ENCODE results near the gene KHDRBS1.
A peak's percentile ranks its signal among the peaks of the same experiment; 100 is the strongest.
"Not testable (repeated sequence)": the region's sequence is repeated elsewhere in the genome, so short reads cannot be mapped to it uniquely, and the experiment has no call there.

Gene KHDRBS1

DNA sequence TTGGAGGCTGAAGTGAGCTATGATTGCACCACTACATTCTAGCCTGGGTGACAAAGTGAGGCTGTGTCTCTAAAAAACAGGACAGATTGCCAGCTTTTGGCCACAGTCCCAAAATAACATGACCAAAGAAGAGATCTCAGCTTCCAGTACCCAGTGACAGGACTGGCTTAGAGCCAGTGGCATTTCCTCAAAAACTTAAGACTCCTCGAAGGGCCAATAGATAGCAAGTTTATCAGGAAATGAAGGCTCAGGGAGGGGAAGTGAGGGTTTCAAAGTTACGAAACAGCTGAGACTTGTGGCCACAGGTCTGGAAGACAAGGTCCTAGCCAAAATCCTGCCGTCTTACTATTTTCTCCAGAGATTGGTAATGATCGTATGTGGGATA, 52.8 kb downstream of the KHDRBS1 start:
- peak; percentile 46 for DNase-seq

DNA sequence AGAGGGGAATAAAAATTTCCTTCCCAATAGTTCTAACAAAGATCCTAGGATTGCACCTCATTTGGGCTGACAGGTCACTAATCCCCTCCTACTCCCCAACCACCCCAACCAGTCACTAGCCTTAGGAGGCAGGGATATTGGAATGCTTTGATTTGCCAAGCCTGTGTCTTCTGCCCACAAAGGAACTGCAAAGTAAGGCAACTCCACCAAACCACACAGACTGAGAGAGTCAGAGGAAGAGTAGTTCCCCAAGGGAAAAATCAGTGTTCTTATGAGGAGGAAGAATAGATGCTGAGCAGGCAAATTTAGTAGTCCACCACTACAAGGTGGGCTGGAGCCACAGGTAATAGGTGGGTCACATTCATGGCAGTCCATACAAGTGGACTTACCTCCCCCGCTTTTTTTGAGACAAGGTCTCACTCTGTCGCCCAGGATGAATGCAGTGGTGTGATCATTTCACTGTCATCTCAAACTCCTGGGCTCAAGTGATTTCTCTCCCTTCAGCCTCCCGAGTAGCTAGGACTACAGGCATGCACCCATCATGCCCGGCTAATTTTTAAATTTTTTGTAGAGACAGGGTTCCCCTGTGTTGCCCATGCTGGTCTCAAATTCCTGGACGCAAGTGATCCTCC, 55.4 kb downstream of the KHDRBS1 start:
- DNase-seq, result no peak

DNA sequence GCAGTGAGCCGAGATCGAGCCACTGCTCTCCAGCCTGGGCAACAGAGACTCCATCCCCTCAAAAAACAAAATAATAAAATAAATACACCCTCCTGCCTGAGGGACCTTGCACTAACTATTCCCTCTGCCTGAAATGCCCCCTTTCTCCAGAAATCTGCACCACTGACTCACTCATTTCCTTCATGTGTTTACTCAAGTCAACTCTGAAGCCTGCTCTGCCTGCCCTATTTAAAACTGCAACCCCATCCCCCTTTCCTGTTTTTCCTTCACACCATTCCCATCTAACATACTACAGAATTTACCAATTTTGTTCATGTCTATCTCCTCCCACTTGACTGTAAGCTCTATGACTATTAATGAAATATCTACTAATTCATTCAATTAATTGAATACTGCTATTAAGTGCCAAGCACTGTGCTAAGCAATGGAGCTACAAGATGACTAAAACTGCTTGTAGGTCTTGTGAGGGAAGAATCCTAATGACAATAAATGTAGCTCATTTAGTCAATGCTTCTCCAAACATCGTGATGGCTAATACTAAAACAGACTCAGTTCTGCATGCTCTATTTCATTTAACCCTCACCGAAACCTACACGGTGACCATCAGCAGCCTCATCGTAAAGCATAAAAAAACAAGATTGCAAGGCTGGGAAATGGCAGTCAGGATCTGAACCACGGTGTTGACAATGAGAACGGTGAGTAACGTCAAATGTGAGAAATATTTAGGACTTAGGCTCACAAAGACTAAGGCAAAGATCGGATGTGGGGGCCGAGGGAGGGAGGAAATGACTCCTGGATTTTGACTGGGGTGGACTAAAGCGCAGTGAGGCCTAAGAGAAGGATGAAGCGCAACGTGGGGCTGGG, 58.3 kb downstream of the KHDRBS1 start:
- DNase-seq, result no peak

DNA sequence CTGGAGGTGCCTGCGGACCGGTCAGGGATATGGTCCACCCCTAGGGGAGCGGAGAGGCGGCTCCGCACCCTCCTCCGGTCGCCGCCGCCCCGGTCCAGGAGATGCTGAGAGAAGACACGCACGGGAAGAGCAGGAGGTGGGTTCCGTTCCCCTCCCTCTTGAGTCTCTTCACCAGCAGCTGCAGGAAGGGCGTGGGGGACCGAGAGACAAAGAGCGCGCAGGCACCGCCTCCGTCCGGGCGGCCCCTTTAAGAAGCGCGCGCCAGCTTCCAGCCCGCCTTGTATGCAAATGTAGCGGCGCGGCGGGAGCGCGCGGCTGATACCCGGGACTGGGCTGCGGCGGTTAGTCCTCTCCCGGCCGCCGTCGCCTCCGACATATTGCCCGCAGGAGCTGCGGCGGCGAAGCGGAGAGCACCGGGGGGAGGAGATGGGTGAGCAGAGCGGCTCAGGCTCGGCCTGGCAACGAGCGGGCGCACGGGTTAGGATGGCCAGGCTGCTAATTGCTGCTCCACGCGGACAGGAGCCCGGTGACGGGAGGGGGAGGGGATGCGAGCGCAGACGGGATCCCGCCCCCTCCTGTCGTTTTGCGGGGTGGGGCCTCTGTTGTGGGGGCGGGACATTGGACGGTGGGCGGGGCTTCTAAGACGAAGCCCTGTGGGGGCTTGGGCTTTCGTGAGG, 59.1 kb downstream of the KHDRBS1 start, which contains the start of gene TMEM39B:
Gene TMEM39B (plus strand): TSS at position 318 of the 677 bp plus-strand sequence. CDS start 109 bp downstream, at position 427.
- DNase-seq, result peak; percentile 94

DNA sequence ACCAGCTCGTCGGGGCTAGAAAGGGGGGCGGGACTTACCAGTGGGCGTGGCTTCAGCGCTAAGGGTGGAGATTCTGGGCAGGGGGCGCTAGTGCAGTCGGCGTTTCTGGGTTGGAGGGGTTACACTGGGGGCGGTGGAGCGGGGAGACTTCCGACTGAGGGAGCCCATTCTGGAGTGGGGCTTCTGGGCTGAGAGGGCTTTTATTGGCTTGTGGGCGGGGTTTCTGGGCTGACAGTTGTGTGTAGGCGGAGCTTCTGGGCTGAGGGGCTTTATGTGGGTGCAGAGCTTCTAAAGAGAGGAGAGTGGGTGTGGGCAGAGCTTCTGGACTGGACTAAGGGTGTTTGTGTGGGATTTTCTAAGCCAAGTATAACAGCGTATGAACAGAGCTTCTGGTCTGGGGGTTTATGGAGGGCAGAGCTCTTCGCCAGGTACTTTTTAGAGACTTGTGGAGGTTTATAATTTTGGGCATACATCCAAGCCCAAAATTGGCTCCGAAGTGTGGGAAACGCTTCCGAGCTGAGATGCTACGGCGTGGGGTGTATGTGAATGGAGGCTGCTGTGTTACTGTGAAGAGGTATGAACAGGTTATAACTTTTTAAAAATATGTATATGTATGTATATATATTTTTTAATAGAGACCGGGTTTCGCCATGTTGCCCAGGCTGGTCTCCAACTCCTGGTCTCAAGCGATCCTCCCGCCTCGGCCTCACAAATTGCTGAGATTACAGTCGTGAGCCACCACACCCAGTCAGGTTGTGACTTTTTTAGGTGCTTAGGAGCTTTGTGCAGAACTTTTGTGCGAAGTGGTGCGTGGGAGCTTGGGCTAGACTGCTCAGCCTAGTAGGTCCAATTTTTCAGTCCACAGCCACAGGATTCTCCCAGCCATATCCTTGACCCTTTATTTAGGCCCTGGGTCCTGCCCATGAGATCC, 59.9 kb downstream of the KHDRBS1 start:
- DNase-seq, result no peak

DNA sequence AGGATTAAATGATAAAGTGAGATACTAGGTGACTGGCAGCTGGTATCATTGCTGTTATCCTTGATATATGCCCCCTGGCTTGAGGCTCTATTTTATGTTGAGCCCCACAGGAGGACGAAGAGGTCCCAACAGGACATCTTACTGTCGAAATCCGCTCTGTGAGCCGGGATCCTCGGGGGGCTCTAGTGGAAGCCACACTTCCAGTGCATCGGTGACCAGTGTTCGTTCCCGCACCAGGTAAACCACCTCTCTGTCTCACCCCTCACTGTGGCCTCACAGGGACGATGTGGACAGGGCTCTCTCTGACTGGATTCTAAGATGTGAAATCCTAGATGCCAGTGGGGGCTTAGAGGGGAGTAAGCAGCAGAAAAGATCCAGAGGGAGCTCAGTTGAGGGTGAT, 61.2 kb downstream of the KHDRBS1 start:
- DNase-seq, result no peak

DNA sequence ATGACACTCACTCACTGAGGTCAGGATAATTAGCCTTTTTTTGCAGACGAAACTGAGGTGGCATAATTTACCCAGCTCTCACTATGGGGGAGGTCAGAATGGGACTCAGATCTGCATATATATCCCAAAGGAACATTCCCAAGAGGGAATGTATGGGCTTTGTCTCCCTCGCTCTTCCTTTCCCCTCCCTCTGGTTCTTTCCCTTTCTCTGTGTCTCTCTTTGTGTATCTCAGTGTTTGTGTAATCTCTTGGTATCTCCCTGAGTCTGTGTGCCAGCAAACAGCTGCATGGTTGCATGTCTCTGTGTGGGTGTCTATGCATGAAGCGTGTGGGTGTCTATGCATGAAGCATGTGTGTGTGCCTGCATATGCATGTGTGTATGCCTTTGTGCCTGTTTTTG, 63.8 kb downstream of the KHDRBS1 start:
- DNase-seq, result no peak

DNA sequence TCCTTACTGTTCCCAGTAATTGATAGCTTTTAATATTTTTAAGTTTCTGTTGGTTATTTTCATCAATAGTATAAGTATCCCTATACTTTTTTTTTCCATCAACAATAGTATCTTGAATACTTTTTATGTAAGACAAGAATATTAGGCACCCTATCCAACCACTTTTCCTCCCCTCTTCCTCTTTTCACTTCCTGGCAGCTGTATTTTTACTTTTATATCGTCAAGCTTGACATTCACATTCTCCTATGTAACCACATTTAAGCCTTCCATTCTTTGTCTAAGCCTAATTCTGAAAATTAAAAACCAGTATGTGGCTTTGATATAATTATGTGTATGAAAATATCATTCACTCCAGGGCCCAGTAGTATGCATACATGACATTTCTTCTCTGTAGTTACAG, 68.4 kb downstream of the KHDRBS1 start:
- DNase-seq, result no peak

DNA sequence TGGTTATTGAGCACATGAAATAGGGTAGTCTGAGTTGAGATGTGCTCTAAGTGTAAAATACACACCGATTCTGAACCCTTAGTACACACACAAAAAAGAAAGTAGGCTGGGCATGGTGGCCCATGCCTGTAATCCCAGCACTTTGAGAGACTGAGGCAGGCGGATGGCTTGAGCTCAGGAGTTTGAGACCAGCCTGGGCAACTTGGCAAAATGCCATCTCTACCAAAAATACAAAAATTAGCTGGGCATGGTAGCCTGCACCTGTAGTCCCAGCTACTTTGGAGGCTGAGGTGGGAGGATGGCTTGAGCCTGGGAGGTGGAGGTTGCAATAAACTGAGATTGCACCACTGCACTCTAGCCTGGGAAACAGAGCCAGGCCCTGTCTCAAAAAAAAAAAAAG, 72.7 kb downstream of the KHDRBS1 start:
- not testable (repeated sequence) for DNase-seq

DNA sequence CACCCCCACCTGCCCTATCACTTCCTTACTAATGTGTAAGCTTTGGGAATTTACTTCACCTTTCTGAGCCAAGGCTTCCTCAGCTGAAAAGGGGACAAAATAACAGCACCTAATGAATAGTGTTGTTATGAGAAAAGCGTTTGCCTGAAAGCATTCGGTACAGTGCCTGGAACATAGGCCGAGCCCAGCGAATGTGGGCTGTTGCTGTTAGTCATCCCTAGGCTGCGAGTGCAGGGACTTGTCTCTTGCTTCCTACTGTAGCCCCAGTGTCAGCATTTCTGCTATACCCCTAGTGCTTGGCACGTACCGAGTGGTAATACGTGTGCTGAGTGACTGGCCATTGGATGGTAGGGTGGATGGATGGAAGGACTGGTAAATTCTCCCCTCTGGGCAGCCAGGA, 77.5 kb downstream of the KHDRBS1 start:
- DNase-seq, result no peak

DNA sequence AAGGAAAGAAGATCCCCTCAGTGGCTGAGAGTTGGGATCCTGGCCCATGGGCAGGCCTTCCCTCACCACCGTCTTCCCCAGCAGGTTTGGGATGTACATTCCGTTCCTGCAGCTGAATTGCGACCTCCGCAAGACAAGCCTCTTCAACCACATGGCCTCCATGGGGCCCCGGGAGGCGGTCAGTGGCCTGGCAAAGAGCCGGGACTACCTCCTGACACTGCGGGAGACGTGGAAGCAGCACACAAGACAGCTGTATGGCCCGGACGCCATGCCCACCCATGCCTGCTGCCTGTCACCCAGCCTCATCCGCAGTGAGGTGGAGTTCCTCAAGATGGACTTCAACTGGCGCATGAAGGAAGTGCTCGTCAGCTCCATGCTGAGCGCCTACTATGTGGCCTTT, 77.9 kb downstream of the KHDRBS1 start:
- no peak for DNase-seq
